ENCODE measurements around the gene MACF1.

MACF1 gene

GRCh38 chr1:39395357-39395831 is 190.9 kb downstream of the MACF1 start:
- no peak for DNase-seq (ENCODE audit: low read depth)

- no peak for DNase-seq (ENCODE audit: low read depth)
Measured at GRCh38 chr1:39396671-39397070, 192.2 kb downstream of the MACF1 start.

GRCh38 chr1:39397487-39397886 is 193.0 kb downstream of the MACF1 start:
- no peak for DNase-seq (ENCODE audit: low read depth)

- peak; percentile 97 for DNase-seq (ENCODE audit: low read depth)
Measured at GRCh38 chr1:39398278-39399021, 194.0 kb downstream of the MACF1 start.

- DNase-seq (ENCODE audit: low read depth), result no peak
Measured at GRCh38 chr1:39401106-39401505, 196.6 kb downstream of the MACF1 start.

- no peak for DNase-seq (ENCODE audit: low read depth)
Measured at GRCh38 chr1:39404876-39405275, 200.4 kb downstream of the MACF1 start.

GRCh38 chr1:39405358-39405757 is 200.9 kb downstream of the MACF1 start:
- no peak for DNase-seq (ENCODE audit: low read depth)

GRCh38 chr1:39406533-39407450 is 202.3 kb downstream of the MACF1 start:
- no peak for DNase-seq (ENCODE audit: low read depth)

- no peak for DNase-seq (ENCODE audit: low read depth)
Measured at GRCh38 chr1:39407510-39407895, 203.0 kb downstream of the MACF1 start.

- DNase-seq (ENCODE audit: low read depth), result no peak
Measured at GRCh38 chr1:39407896-39408640, 203.6 kb downstream of the MACF1 start.

- DNase-seq (ENCODE audit: low read depth), result peak; percentile 78
Measured at GRCh38 chr1:39408641-39409054, 204.2 kb downstream of the MACF1 start.

- no peak for DNase-seq (ENCODE audit: low read depth)
Measured at GRCh38 chr1:39409055-39409816, 204.7 kb downstream of the MACF1 start.

- DNase-seq (ENCODE audit: low read depth), result peak; percentile 86
Measured at GRCh38 chr1:39410915-39411436, 206.5 kb downstream of the MACF1 start.

- no peak for DNase-seq (ENCODE audit: low read depth)
Measured at GRCh38 chr1:39411526-39412478, 207.3 kb downstream of the MACF1 start.

- DNase-seq (ENCODE audit: low read depth), result no peak
Measured at GRCh38 chr1:39412892-39413291, 208.4 kb downstream of the MACF1 start.

GRCh38 chr1:39413902-39414528 is 209.5 kb downstream of the MACF1 start:
- no peak for DNase-seq (ENCODE audit: low read depth)

- no peak for DNase-seq (ENCODE audit: low read depth)
Measured at GRCh38 chr1:39415553-39415952, 211.1 kb downstream of the MACF1 start.

GRCh38 chr1:39416609-39417008 is 212.1 kb downstream of the MACF1 start:
- no peak for DNase-seq (ENCODE audit: low read depth)

- DNase-seq (ENCODE audit: low read depth), result no peak
Measured at GRCh38 chr1:39418236-39418635, 213.7 kb downstream of the MACF1 start.

- no peak for DNase-seq (ENCODE audit: low read depth)
Measured at GRCh38 chr1:39420493-39420892, 216.0 kb downstream of the MACF1 start.

All from HS-5 (cell line).